NCI-H1694 (cell line): ENCODE results near the gene PCGF5.
"Not testable (repeated sequence)": the region's sequence is repeated elsewhere in the genome, so short reads cannot be mapped to it uniquely, and the experiment has no call there.

Experiments
- DNase-seq: peaks from one replicate; lab custom pipeline; 2025; lab: John Stamatoyannopoulos, UW

The PCGF5 gene

DNA sequence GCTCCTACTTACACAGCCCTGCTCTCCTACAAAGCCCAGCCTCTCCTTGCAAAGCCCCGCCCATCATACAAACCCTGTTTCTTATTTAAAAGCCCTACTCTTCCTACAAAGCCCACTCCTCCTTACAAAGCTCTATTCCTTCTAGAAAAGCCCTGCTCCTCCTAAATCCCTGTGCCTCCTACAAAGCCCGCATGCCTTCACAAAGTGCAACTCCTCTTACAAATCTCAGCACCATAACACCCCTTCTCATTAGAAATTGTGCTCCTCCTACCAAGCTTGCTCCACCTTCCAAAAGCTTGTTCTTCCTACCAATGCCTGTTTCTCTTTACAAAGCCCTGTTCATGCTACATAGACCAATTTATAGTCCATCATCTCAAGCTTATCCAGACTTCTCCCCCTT is 66.1 kb downstream of the PCGF5 start:
- DNase-seq: no peak

DNA sequence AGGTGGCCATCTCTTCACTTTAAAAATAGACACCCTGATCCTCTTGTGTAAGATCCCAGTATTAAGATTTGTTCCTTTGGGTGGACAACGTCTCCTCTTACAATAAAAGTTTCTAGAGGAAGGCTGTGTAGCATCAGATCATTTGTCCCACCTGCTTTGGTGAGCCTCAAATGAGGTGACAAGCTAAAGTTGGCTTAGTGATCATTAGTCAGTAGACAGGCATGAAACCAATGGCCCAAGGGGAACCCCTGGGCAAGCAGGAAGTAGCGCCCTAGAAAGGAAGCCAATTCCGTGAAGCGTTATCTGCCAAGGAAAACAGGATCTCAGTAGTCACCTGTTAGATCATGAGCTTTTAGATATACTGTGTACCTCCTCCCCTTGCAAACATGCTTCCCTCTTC is 66.8 kb downstream of the PCGF5 start:
- no peak for DNase-seq

DNA sequence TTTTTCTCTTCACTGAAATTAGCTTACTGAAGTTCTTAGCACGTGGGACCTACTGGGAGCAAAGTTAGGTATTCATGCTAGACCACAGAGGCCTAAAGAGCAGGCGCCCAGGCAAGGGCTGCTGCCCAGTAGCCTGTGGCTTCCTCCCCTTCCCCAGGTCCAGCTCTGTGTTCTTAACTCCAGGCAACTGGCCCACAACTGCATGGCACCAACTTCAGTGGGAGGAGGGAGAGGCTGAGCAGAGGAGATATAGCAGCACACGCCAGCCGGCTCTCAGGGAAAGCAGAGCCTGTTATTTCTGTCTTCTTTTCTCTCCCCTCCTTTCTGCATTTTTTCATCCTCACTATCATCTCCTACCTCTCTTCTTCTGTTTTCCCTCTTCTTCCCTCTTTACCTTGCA is 67.4 kb downstream of the PCGF5 start:
- DNase-seq: no peak

DNA sequence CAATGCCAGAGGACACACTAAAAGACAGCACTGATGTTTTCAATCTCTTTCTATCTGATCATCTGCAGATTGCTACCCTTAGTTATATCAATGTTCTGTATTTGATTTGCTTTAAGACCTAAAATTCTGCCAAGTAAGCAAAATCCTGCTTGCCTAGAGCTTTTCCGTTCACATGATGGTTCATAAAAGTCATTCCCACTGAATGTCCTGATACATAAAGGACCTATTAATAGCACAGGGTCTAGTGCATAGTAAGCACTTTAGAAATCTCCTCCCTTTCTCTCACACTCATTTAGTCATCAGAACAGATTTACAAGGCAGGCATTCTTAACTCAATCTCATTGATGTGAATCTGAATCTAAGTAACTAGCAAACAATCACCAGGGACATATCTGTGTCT is 68.8 kb downstream of the PCGF5 start:
- no peak for DNase-seq

DNA sequence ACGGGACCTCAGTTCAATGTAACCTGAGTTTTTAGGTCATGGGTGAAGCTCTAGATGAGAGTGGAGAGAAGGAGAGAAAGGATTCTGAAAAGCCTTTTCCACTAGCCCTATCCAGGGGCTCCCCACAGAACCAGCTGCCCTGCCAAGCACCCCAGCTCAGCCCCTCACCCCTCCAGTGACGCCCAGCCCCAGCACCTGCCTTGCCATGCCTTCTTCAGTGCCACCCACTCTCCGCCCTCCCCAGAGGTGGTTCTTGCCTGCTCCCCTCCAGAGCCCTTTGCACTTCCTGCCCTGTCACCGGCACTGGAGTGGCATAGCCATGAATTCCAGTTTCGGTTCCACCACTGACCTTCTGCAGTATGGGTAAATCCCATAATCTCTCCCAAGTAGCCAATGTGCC is 70.1 kb downstream of the PCGF5 start:
- DNase-seq: no peak

DNA sequence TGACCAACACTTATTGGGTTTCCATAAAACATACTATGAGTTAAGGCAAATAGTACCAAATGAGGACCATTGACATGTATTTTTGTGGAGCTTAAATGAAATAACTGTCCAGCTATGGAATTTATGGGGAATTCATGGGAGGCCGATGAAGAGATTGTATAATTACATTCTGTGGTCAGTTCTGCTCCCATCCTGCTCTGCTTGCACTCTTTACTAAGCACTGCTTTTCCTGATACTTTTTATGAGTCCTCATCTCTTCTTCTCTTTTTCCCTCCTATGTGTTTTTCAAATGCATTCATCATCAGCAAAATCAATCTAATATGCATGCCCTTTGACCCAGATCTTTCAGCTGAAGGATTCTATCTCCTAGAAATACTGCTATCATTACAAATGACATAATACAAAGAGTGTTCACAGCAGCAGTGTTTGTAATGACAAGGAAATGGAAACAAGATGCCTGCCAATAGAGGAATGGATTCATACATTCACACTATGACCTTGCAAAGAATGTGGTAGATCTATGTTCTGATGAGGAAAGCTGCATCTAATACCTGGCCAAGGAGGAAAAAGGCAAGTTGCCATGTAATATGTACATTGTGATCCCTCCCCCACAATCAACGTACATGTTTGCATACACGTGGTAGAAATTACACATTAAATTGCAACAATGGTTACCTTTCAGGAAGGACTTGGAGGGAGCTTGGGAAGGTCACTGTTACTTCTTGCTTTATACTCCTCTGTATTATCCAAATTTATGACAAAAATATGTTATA is 73.9 kb downstream of the PCGF5 start:
- no peak for DNase-seq

DNA sequence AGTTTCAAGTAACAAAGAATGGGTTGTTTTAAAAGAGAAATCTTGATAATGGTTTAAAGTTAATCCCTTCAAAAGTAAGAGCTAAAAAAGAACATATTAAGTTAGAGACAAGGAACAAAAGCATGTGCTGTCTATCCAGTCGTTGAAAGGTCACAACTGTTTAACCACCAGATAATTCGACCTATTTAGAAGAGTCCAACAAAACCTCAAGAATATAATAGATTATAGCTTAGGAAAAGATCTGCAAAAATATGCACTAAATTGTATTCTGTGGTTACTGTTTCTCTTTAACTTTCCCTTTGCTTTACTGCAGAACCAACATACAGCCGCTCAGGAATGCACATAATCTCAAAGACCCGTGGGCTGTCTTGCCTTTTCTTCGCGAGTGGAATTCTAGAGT is 74.9 kb downstream of the PCGF5 start:
- DNase-seq: no peak

DNA sequence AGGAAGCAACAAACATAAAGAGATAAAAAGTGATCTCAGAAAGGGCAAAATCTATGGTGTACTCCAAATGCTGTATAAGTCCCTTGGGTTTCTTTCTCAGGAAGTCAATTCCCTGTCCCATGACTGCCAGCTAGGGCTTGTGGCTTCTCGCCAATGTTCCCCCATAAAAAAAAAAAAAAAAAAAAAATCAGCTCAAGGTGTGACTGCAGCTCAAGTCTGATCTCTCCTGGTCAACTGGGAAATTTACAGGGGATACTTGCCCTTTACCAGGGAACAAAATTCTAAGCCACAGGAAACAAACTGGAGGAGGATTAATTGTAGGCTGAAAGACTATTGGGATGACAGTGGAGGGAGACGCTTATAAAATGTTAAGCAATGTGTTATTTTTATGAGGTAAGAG is 76.0 kb downstream of the PCGF5 start:
- DNase-seq: no peak

DNA sequence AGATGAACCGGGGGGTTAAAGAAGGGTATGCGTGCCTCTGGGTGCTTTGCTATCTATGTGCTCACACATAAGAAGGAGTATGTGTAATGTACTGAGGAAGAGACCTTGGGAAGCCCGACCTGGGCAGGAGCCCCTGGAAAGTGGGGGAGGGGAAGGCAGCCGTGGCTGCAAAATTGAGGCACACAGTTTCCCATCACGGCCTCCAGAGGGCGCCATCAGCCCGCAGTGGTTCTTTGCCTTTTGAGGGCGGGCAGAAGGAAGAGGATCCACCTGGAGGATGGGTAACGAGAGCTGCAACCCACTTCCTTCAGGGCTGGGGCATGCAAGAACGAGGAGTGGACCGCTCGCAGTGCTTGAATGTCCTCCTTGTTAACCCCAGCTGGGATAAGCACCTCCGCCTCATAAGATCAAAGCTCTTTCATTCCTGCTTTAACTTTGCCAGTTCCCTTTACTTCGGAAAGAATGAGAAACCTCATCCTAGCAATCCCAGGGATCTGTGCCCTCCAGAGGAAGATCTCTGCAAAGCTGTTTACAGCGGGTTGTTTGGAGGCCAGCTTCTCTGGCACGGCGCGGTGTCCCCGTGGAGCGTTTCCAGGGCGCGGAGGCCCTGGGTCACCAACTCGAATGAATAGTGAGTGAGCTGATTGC is 77.9 kb downstream of the PCGF5 start:
- peak; percentile 53 for DNase-seq

DNA sequence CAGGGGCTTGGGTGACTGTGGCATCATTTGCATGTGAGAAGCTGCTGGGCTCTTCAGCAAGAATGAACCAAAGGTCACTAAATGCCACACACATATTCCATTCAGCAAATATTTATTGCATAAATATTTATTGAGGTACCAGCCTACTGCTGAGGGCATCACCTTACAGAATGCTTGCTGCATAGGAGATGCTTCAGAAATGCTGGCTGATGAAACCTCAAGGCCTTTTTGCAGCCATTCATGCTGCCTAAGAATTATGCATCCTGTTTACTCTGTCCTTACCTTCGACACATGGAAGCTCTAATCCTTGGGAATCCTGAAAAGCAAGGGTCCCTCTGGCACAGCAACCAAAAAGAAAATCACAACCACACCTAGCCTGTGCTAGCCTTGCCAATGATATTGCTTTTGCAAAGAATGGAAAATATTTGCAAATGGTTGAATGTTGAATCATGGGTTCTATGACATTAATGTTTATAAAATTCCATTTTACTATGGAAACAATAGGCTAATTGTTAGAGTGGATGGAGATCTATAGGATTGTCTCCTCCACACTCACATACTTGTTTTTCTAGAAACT is 79.6 kb downstream of the PCGF5 start:
- DNase-seq: no peak

DNA sequence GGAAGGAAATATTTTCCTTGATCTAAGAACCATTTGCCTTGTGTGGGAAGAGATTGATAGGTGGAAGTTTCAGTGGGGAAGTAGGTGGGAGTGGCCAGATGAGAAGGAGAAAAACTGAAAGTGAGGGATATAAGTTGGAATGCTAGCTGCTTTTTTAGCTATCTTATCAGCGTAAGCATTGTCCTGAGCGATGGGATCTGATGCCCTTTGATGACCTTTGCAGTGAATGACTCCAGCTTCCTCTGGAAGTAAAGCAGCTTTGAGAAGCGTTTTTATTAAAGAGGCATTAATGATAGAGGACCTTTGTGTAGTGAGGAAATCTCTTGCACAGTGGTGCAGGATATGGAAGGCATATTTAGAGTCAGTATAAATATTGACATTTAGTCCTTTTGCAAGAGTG is 82.5 kb downstream of the PCGF5 start:
- not testable (repeated sequence) for DNase-seq

DNA sequence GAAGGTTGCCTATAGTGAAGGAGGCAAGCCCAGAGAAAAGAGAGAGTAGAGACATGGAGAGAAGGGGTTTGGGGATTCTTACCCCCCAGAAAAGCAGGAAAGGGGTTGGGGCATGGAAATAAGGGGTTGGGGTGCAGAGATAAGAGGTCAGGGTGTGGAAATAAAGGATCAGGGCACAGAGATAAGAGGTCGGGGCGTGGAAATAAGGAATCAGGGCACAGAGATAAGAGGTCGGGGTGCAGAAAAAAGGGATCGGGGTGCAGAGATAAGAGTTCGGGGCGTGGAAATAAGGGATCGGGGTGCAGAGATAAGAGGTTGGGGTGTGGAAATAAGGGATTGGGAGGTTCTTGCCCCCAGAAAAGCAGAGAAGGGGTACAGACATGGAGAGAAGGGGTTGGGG is 85.5 kb downstream of the PCGF5 start:
- DNase-seq: not testable (repeated sequence)

DNA sequence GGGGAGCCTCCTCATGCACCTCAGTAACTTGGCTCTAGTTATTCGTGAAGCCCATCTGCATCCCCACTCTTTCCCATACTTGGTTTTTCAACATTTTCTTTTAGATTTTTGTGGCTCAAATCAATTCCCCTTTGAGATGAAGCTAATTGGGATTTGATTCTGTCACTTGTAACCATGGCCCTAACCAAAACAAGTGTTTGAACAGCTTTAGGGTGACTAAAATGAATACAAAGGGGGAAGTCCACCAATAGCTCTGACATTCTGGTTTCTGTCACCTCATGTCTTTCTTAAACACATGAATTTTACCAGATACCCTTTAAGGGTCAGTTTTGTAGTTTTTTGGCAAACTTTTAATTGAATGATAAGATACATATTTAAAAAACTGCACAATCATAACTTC is 87.0 kb downstream of the PCGF5 start:
- DNase-seq: no peak

DNA sequence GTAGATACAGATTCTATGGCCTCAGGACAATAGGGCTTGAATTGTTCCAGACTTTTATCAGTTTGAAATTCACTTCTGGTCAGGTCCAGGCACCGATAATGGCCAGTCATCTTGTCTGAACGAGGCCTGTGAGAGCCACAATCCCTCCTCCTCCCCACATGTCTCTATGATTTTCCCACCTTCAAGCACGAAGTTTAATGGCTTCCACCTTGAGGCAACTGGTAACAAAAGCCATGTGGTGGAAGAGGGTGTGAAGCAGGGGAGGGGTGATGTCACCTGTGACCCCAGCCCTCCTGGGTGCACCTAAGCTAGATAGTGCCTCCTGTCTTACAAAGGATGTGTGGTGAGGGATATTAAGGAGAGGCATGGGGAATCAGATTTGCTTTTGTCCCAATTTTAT is 89.2 kb downstream of the PCGF5 start:
- no peak for DNase-seq

DNA sequence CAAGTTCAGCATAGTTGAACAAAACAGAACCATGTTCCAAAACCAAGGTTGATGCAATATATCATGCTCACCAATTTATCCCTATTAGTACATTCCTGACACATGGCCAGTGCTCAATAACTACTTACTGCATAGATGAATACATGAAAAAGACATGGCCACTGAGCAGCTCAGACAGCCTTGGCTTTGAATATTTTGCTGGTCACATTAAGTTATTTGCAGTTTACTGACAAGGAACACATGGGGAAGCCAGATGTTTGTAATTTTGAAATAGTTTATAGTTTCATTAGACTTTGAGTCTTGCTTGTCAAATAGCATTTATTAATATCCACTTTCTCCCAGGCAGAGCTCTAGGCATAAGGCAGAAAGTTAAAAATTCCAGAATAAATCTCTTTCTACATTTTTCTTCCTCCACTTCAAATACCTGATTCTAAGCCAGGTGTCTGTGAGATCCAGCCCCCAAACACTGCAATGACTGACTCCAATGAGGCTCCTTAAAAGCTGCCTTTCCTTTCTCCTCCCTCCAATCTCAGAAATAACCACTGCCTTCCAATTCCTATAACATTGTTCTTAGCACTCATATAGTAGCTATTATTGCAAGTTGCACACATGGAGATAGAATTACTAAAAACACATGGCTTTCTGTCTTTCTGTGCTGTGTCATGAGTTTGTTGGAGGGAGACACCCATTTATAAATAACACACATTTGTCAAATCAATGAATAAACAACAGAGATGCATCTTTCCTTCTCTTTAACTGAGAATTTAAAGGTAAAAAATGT is 91.3 kb downstream of the PCGF5 start:
- no peak for DNase-seq

DNA sequence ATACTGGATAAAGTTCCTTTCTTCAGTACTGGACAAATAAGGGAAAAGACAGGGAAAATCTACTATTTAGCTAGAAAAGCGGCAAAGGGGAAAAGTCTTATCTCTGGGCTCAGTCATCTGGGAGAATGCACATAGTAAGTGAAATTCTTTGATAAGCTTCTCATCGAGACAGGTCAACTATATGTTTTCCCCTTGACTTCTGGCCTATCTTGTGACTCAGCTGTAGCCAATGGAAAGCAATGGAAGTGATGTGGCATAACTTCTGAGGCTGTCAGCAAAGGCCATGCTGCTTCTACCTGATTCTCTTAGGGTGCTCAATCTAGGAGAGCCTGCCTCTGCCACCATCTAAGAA is 91.9 kb downstream of the PCGF5 start:
- DNase-seq: no peak

DNA sequence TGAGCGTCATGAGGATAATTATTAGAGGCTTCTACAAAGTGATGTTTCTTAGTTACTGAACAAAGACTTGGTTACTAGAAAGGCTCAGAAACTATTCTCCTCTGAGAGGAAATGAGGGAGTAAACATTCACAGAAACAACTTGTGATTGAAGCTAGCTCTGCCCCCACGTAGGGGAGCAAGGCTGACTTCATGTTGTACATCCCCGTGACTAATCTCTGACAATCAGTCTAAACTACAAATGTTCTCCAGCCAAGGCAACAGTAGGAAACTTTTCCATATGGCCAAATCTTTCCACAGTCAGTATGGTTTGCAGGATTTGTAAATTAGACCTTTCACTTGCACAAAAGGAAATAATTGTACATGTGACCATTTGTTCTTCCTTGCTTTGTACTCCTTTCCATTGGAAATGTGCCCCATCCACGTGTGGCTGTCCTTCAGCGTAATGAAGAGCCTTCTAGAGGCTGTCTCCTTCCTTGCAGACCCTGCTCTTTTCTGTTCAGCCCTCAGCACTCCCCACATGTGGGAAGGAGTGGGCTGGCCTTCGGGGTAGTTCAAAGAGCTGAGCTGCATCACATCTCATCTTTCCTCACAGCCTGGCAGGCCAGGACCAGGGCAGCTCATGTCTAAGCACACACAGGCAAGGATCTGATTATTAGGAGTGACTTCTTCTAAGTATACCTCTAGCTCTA is 93.5 kb downstream of the PCGF5 start:
- no peak for DNase-seq

DNA sequence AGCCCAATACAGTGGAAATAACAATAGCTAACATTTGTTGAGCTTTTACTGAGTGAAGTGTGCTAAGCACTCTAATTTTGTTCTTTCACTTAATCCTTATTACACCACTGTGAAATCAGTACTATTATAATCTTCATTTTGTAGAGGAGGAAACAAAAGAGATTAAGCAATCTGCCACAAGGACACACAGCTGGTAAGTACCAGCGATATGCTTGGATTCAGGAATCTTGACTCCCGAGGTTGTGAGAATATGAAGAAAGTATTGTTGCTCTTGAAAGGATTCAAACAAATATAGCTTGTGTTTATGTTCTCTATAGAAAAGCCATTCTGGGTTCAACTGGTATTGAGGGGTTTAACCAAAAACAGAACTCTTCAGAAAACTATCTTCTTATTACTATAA is 96.0 kb downstream of the PCGF5 start:
- no peak for DNase-seq

DNA sequence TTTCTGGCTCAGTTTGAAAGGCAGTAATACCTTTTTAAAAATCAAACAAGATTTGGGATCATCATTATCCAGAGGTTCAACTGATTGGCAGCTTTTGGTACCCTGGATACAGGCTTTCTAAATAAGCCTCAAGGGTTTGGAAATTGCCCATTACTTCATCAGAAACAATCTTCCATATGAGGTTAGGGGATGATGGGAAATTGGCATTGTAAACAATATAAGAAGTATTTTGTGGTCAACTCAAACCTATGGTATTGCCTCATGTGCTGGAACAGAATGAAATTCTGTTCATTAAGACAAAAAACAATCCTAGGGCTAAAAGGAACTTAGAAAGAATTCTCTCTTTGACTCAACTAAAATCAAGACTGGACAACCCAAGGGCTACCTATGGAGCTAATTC is 97.1 kb downstream of the PCGF5 start:
- no peak for DNase-seq

DNA sequence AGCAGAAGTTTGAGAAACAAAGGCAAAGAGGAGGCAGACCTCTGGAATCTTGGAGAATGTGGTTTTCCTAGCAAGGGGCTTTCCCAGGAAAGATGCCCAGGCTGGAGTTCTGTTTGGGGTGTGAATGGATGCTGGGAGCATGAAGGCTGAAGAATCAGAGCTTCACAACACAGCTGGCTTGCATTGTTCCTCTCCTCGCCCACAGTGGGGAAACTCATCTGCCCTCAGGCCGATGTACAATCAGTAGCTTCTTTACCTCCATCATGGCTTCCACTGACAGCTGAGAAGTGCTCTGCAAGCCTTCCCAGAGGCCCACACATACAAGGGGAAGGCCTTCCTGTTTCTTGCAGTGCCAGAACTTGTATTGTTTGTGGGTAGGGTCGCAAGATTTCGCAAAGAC is 98.9 kb downstream of the PCGF5 start:
- DNase-seq: no peak

DNA sequence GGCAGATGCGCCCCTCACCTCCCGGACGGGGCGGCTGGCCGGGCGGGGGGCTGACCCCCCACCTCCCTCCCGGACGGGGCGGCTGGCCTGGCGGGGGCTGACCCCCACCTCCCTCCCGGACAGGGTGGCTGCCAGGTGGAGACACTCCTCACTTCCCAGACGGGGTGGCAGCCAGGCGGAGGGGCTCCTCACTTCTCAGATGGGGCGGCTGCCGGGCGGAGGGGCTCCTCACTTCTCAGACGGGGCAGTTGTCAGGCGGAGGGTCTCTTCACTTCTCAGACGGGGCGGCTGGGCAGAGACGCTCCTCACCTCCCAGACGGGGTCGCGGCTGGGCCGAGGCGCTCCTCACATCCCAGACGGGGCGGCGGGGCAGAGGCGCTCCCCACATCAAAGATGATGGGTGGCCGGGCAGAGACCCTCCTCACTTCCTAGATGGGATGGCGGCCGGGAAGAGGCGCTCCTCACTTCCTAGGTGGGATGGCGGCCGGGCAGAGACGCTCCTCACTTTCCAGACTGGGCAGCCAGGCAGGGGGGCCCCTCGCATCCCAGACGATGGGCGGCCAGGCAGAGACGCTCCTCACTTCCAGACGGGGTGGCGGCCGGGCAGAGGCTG is 102.9 kb downstream of the PCGF5 start:
- not testable (repeated sequence) for DNase-seq
